ENCODE data around the gene ANKRD40CL. TPM values are rescaled to one million over a fixed set of nuclear protein-coding genes. Genes with fewer than 3 reads are reported as not detected.

ANKRD40CL gene
- total RNA-seq, 1 experiment from 2014 or later, result not detected

- CTCF ChIA-PET, result interaction anchor here (1.0 kb wide), 1 partner anchor 16 kb away, joined by 3 read pairs; no protein-coding TSS in a partner anchor
- intact Hi-C loops (cut with micrococcal nuclease; ENCODE audit: unreplicated experiment), result no loop called here
- no peak for TF ChIP-seq CTCF (IDR thresholded peaks at IDR 0.05; ENCODE audit: unreplicated experiment)
- Mint-ChIP-seq H3K36me3 (ENCODE audit: insufficient read depth, unreplicated experiment) (no peaks in the 10 kb centered on the region), H3K4me1 (ENCODE audit: low read depth, unreplicated experiment) (peaks cover 48% of the 10 kb centered on the region), H3K9me3 (ENCODE audit: low read depth, unreplicated experiment) (no peaks in the 10 kb centered on the region), H3K4me3 (ENCODE audit: low read depth, unreplicated experiment) (no peak overlapping the region), H3K27ac (ENCODE audit: unreplicated experiment) (peak overlapping the region; percentile 43), H3K27me3 (ENCODE audit: unreplicated experiment) (no peaks in the 10 kb centered on the region)
- DNase-seq, result no peak
- no TSS peak for BruUV-seq (replicated peaks)
Measured at GRCh38 chr17:50767030-50767429, 288 bp downstream of the ANKRD40CL start.

- no peaks in the 10 kb centered on the region for H3K9me3 Mint-ChIP-seq (ENCODE audit: low read depth, unreplicated experiment)
- H3K4me3 Mint-ChIP-seq (ENCODE audit: low read depth, unreplicated experiment), result no peak overlapping the region
- no peak for TF ChIP-seq CTCF (IDR thresholded peaks at IDR 0.05; ENCODE audit: unreplicated experiment)
- no TSS peak for BruUV-seq (replicated peaks)
- H3K27me3 Mint-ChIP-seq (ENCODE audit: unreplicated experiment), result no peaks in the 10 kb centered on the region
- CTCF ChIA-PET, result interaction anchor here (1.0 kb wide), 1 partner anchor 17 kb away, joined by 3 read pairs; no protein-coding TSS in a partner anchor
- H3K36me3 Mint-ChIP-seq (ENCODE audit: insufficient read depth, unreplicated experiment), result no peaks in the 10 kb centered on the region
- H3K4me1 Mint-ChIP-seq (ENCODE audit: low read depth, unreplicated experiment), result peaks cover 48% of the 10 kb centered on the region
- peak overlapping the region; percentile 43 for H3K27ac Mint-ChIP-seq (ENCODE audit: unreplicated experiment)
- intact Hi-C loops (cut with micrococcal nuclease; ENCODE audit: unreplicated experiment), result no loop called here
- no peak for DNase-seq
Measured at GRCh38 chr17:50766222-50767023, 895 bp downstream of the ANKRD40CL start.

- peaks cover 48% of the 10 kb centered on the region for H3K4me1 Mint-ChIP-seq (ENCODE audit: low read depth, unreplicated experiment)
- CTCF ChIA-PET, result interaction anchor here (0.5 kb wide), 1 partner anchor 30 kb away, joined by 3 read pairs; no protein-coding TSS in a partner anchor
- H3K36me3 Mint-ChIP-seq (ENCODE audit: insufficient read depth, unreplicated experiment), result no peaks in the 10 kb centered on the region
- no peak overlapping the region for H3K4me3 Mint-ChIP-seq (ENCODE audit: low read depth, unreplicated experiment)
- no peaks in the 10 kb centered on the region for H3K27me3 Mint-ChIP-seq (ENCODE audit: unreplicated experiment)
- no peak overlapping the region for H3K27ac Mint-ChIP-seq (ENCODE audit: unreplicated experiment)
- intact Hi-C loops (cut with micrococcal nuclease; ENCODE audit: unreplicated experiment), result no loop called here
- no peak for TF ChIP-seq CTCF (IDR thresholded peaks at IDR 0.05; ENCODE audit: unreplicated experiment)
- no peak for DNase-seq
- H3K9me3 Mint-ChIP-seq (ENCODE audit: low read depth, unreplicated experiment), result no peaks in the 10 kb centered on the region
- no TSS peak for BruUV-seq (replicated peaks)
Measured at GRCh38 chr17:50765454-50766221, 1.7 kb downstream of the ANKRD40CL start.

- DNase-seq, result no peak
- H3K4me3 Mint-ChIP-seq (ENCODE audit: low read depth, unreplicated experiment), result no peak overlapping the region
- intact Hi-C loops (cut with micrococcal nuclease; ENCODE audit: unreplicated experiment), result no loop called here
- H3K27ac Mint-ChIP-seq (ENCODE audit: unreplicated experiment), result no peak overlapping the region
- H3K4me1 Mint-ChIP-seq (ENCODE audit: low read depth, unreplicated experiment), result peaks cover 48% of the 10 kb centered on the region
- no peak for TF ChIP-seq CTCF (IDR thresholded peaks at IDR 0.05; ENCODE audit: unreplicated experiment)
- CTCF ChIA-PET, result interaction anchor here (0.7 kb wide), 1 partner anchor 70 kb away, joined by 3 read pairs; no protein-coding TSS in a partner anchor
- BruUV-seq (replicated peaks), result no TSS peak
- no peaks in the 10 kb centered on the region for H3K9me3 Mint-ChIP-seq (ENCODE audit: low read depth, unreplicated experiment)
- no peaks in the 10 kb centered on the region for H3K27me3 Mint-ChIP-seq (ENCODE audit: unreplicated experiment)
- H3K36me3 Mint-ChIP-seq (ENCODE audit: insufficient read depth, unreplicated experiment), result no peaks in the 10 kb centered on the region
Measured at GRCh38 chr17:50764734-50765149, 2.6 kb downstream of the ANKRD40CL start.
